Upper lobe of right lung (tissue), 1 donor: ENCODE measurements around the gene HJV. TPM values are rescaled to one million over a fixed set of nuclear protein-coding genes. Genes with fewer than 3 reads are reported as not detected.
A peak's percentile ranks its signal among the peaks of the same experiment; 100 is the strongest.

Experiments
- ATAC-seq: fragments of 200-7000 bp; cut with Tn5 transposase; one replicate; pipeline ENCODE4 v1.9.1; 2020; ENCODE audit warnings: mild to moderate bottlenecking, moderate library complexity
- DNase-seq: peaks from one replicate; pipeline ENCODE4 v3.0.0-alpha.2; 2020
- H3K27ac ChIP-seq: fragments of 200-600 bp; one replicate; pipeline ENCODE4 v1.8.0; 2022
- H3K27me3 ChIP-seq: fragments of 200-600 bp; one replicate; pipeline ENCODE4 v1.8.0; 2022; ENCODE audit warnings: mild to moderate bottlenecking
- H3K36me3 ChIP-seq: fragments of 200-600 bp; one replicate; pipeline ENCODE4 v1.8.0; 2022
- H3K4me1 ChIP-seq: fragments of 200-600 bp; one replicate; pipeline ENCODE4 v1.8.0; 2022
- H3K4me3 ChIP-seq: fragments of 200-600 bp; one replicate; pipeline ENCODE4 v1.8.0; 2022; ENCODE audit warnings: mild to moderate bottlenecking
- H3K9me3 ChIP-seq: fragments of 200-600 bp; one replicate; pipeline ENCODE4 v1.8.0; 2022
- CTCF ChIP-seq: fragments of 200-600 bp; IDR thresholded peaks from one replicate; pipeline ENCODE4 v1.8.0; 2022; ENCODE audit warnings: antibody characterized with exemption
- intact Hi-C: fragments of 100-400 bp; cut with DNase I; formaldehyde crosslinking; loops from one replicate; pipeline ENCODE4 v1.11.0; 2022
- total RNA-seq: library from RNA; stranded (reverse); fragmentation: NEBNext Ultra II Directional; extraction: Animal tissue kit (Norgen Biotek cat#: 25700); gene quantifications from one replicate; pipeline ENCODE4 v1.2.1, GENCODE V29; 2021
- donor health status: DM: no; HTN: yes; CAD: no; lungs with severe emphysema.

HJV gene
- total RNA-seq, 1 donor from 2014 or later, result not detected

GRCh38 chr1:145997718-145998023 is 23.9 kb downstream of the HJV start:
- H3K27ac ChIP-seq, result peak overlapping the region; percentile 99
- H3K4me1 ChIP-seq, result peaks cover 44% of the 10 kb centered on the region
- no peak for TF ChIP-seq CTCF
- DNase-seq, result no peak
- intact Hi-C loops, result no loop called here
- H3K9me3 ChIP-seq, result no peaks in the 10 kb centered on the region
- H3K27me3 ChIP-seq, result no peaks in the 10 kb centered on the region
- H3K4me3 ChIP-seq, result peak overlapping the region; percentile 92
- peaks cover 30% of the 10 kb centered on the region for H3K36me3 ChIP-seq
- no peak for ATAC-seq

- Histone ChIP-seq H3K27me3 (no peaks in the 10 kb centered on the region), H3K27ac (peak overlapping the region; percentile 99), H3K4me3 (peak overlapping the region; percentile 92), H3K4me1 (peaks cover 49% of the 10 kb centered on the region), H3K36me3 (peaks cover 35% of the 10 kb centered on the region), H3K9me3 (no peaks in the 10 kb centered on the region)
- intact Hi-C loops, result no loop called here
- peak; percentile 73 for DNase-seq
- TF ChIP-seq CTCF, result no peak
- peak; percentile 30 for ATAC-seq
These were observed 24.4 kb downstream of the HJV start for GRCh38 chr1:145997016-145997717.

- Histone ChIP-seq H3K27ac (peak within 1 kb of the TSS; percentile 99), H3K4me1 (peaks cover 49% of the 10 kb centered on the region), H3K27me3 (no peaks in the 10 kb centered on the region), H3K36me3 (peaks cover 36% of the 10 kb centered on the region), H3K4me3 (peak within 1 kb of the TSS; percentile 92), H3K9me3 (no peaks in the 10 kb centered on the region)
- ATAC-seq (peak; percentile 93), DNase-seq (peak; percentile 100)
- no peak for TF ChIP-seq CTCF
- intact Hi-C loops, result no loop called here
These were observed 25.0 kb downstream of the HJV start, which contains the start of gene TXNIP for GRCh38 chr1:145996433-145997015. TSS of gene TXNIP (minus strand) at chr1:145996579. CDS start at chr1:145996266, 313 bp downstream.

- no peak for ATAC-seq
- intact Hi-C loops, result no loop called here
These were observed 25.5 kb downstream of the HJV start for GRCh38 chr1:145995964-145996432.

GRCh38 chr1:145995148-145995881 is 26.2 kb downstream of the HJV start:
- DNase-seq (no peak), ATAC-seq (no peak)
- TF ChIP-seq CTCF, result no peak
- H3K9me3 ChIP-seq, result no peaks in the 10 kb centered on the region
- H3K27me3 ChIP-seq, result no peaks in the 10 kb centered on the region
- H3K4me3 ChIP-seq, result peak overlapping the region; percentile 92
- intact Hi-C loops, result no loop called here
- peaks cover 36% of the 10 kb centered on the region for H3K36me3 ChIP-seq
- H3K27ac ChIP-seq, result peak overlapping the region; percentile 99
- H3K4me1 ChIP-seq, result peaks cover 52% of the 10 kb centered on the region

More at GRCh38 chr1:145995964-145996432, 25.5 kb downstream of the HJV start:
- no peaks in the 10 kb centered on the region for H3K27me3 ChIP-seq
- peak overlapping the region; percentile 99 for H3K27ac ChIP-seq
- H3K4me3 ChIP-seq, result peak overlapping the region; percentile 92
- H3K4me1 ChIP-seq, result peaks cover 48% of the 10 kb centered on the region
- peaks cover 36% of the 10 kb centered on the region for H3K36me3 ChIP-seq
- no peak for DNase-seq
- H3K9me3 ChIP-seq, result no peaks in the 10 kb centered on the region
- no peak for TF ChIP-seq CTCF
